HCT116 (cell line): ENCODE results near the gene FAM83F. TPM values are rescaled to one million over a fixed set of nuclear protein-coding genes. Genes with fewer than 3 reads are reported as not detected.
A peak's percentile ranks its signal among the peaks of the same experiment; 100 is the strongest.
"Not testable (repeated sequence)": the region's sequence is repeated elsewhere in the genome, so short reads cannot be mapped to it uniquely, and the experiment has no call there.

Experiments used
- ATAC-seq: fragments of 200-7000 bp; cut with Tn5 transposase; 2 replicates; pipeline ENCODE4 v1.9.1; 2020; ENCODE audit warnings: mild to moderate bottlenecking, moderate library complexity
- BruUV-seq: library from RNA; stranded (reverse); fragments of 400-500 nt; replicated peaks from 2 replicates; lab custom pipeline; 2021; lab: Mats Ljungman, UMichigan
- CTCF ChIA-PET: fragments of 300-600 bp; sonication (Branson Sonifier 250); formaldehyde crosslinking; loops from one replicate; lab custom pipeline; 2021; ENCODE audit warnings: antibody characterized with exemption; lab: Charles Lee
- POLR2A ChIA-PET: fragments of 300-600, 350-600 bp; sonication (Branson Sonifier 250); formaldehyde crosslinking; loops from one replicate; lab custom pipeline; 2021; ENCODE audit warnings: antibody characterized with exemption; lab: Charles Lee
- RAD21 ChIA-PET, 2 experiments: fragments of 300-600 bp; sonication (Branson Sonifier 250); formaldehyde crosslinking; loops; one replicate each; lab custom pipeline; 2023; ENCODE audit warnings: low total read pairs in 2 of 2; ENCODE audit not compliant: uncharacterized antibody in 2 of 2, unreplicated experiment in 2 of 2, low non-redundant PET in 1 of 2; lab: Charles Lee
- DNase-seq: peaks from one replicate; pipeline ENCODE4 v3.0.0-alpha.2; 2010; ENCODE audit warnings: low read depth, low spot score
- H2AFZ ChIP-seq: fragments of 200-600 bp; shearing (Covaris generic), sonication (generic); 2 replicates; pipeline ENCODE4 v1.6.1; 2017; ENCODE audit warnings: low read depth, mixed run types, mixed read lengths, antibody characterized with exemption, low read length; ENCODE audit not compliant: poor library complexity, severe bottlenecking
- H3K27ac ChIP-seq: 2 replicates; pipeline ENCODE4 v1.5.1; 2012; ENCODE audit warnings: low read depth, low read length
- H3K27me3 ChIP-seq: fragments of 200-600 bp; sonication (generic); 2 replicates; pipeline ENCODE4 v1.6.1; 2016; ENCODE audit warnings: mixed run types, low read length, mixed read lengths; ENCODE audit not compliant: insufficient read depth
- H3K36me3 ChIP-seq, 2 experiments: fragments of 200-500 bp in 1 of 2; fragments of 200-600 bp in 1 of 2; sonication (Bioruptor generic) in 1 of 2; sonication (generic) in 1 of 2; 2 replicates each; pipeline versions ENCODE4 v1.5.1 to v1.6.1; 2014 to 2016; ENCODE audit warnings: low read length in 2 of 2, inconsistent platforms in 1 of 2, mixed read lengths in 1 of 2, mixed run types in 1 of 2; ENCODE audit not compliant: insufficient read depth in 2 of 2, control insufficient read depth in 1 of 2
- H3K4me1 ChIP-seq, 2 experiments: fragments of 200-600 bp in 1 of 2; sonication (generic) in 1 of 2; 2 replicates each; pipeline versions ENCODE4 v1.5.1 to v1.6.1; 2012 to 2017; ENCODE audit warnings: low read length in 2 of 2, inconsistent platforms in 1 of 2, mild to moderate bottlenecking in 1 of 2, mixed read lengths in 1 of 2, mixed run types in 1 of 2, moderate library complexity in 1 of 2; ENCODE audit not compliant: insufficient read depth in 2 of 2, control insufficient read depth in 1 of 2
- H3K4me2 ChIP-seq: fragments of 200-600 bp; sonication (generic); 2 replicates; pipeline ENCODE4 v1.6.1; 2017; ENCODE audit warnings: mixed run types, low read length, mixed read lengths
- H3K4me3 ChIP-seq, 2 experiments: fragments of 200-600 bp in 1 of 2; sonication (generic) in 1 of 2; replicated peaks in 1 of 2; 2 replicates each; pipeline ENCODE4 v1.5.1; 2011 to 2016; ENCODE audit warnings: low read length in 2 of 2, control low read depth in 1 of 2, low read depth in 1 of 2, mild to moderate bottlenecking in 1 of 2, mixed read lengths in 1 of 2, mixed run types in 1 of 2
- H3K79me2 ChIP-seq: fragments of 200-600 bp; sonication (generic); 2 replicates; pipeline ENCODE4 v1.6.1; 2017; ENCODE audit warnings: mild to moderate bottlenecking, mixed run types, low read length, moderate library complexity, mixed read lengths; ENCODE audit not compliant: insufficient read depth
- H3K9ac ChIP-seq: fragments of 200-600 bp; sonication (generic); 2 replicates; pipeline ENCODE4 v1.6.1; 2016; ENCODE audit warnings: low read length, mixed read lengths
- H3K9me2 ChIP-seq: fragments of 200-600 bp; sonication (generic), shearing (Covaris generic); 2 replicates; pipeline ENCODE4 v1.6.1; 2017; ENCODE audit warnings: mixed run types, mild to moderate bottlenecking, moderate library complexity; ENCODE audit not compliant: insufficient read depth
- H3K9me3 ChIP-seq, 2 experiments: fragments of 200-500 bp in 1 of 2; fragments of 200-600 bp in 1 of 2; sonication (Bioruptor generic) in 1 of 2; sonication (generic) in 1 of 2; 2 replicates each; pipeline ENCODE4 v1.6.1; 2014 to 2017; ENCODE audit warnings: low read length in 2 of 2, mixed read lengths in 2 of 2, inconsistent platforms in 1 of 2, low read depth in 1 of 2, mild to moderate bottlenecking in 1 of 2, mixed run types in 1 of 2, moderate library complexity in 1 of 2; ENCODE audit not compliant: control insufficient read depth in 1 of 2, insufficient read depth in 1 of 2
- H4K20me1 ChIP-seq: fragments of 200-600 bp; sonication (generic), shearing (Covaris generic); 2 replicates; pipeline ENCODE4 v1.6.1; 2017; ENCODE audit warnings: mixed run types, mild to moderate bottlenecking, moderate library complexity; ENCODE audit not compliant: insufficient read depth
- CTCF ChIP-seq, 3 experiments: fragments of 200-600 bp in 1 of 3; sonication (generic) in 1 of 3; IDR thresholded peaks in 2 of 3; conservative IDR thresholded peaks in 1 of 3; 2 replicates each; pipeline ENCODE4 v1.5.1; 2012 to 2017; ENCODE audit warnings: low read depth in 2 of 3, low read length in 2 of 3, antibody characterized with exemption in 1 of 3, borderline replicate concordance in 1 of 3, control low read depth in 1 of 3, mild to moderate bottlenecking in 1 of 3, mixed read lengths in 1 of 3, mixed run types in 1 of 3, moderate library complexity in 1 of 3; ENCODE audit not compliant: insufficient read depth in 1 of 3
- EGR1 ChIP-seq: IDR thresholded peaks from 2 replicates; pipeline ENCODE4 v1.6.1; 2012; ENCODE audit warnings: low read depth
- RAD21 ChIP-seq: IDR thresholded peaks from 2 replicates; pipeline ENCODE4 v1.6.1; 2012; ENCODE audit warnings: low read depth, mild to moderate bottlenecking
- intact Hi-C: fragments of 100-400 bp; cut with micrococcal nuclease; formaldehyde crosslinking; loops from 2 replicates; pipeline ENCODE4 v1.10.0; 2022
- total RNA-seq: library from RNA; stranded (reverse); gene quantifications from one replicate; pipeline ENCODE4 v1.2.1, GENCODE V29; 2021; ENCODE audit not compliant: unreplicated experiment

Gene FAM83F
- total RNA-seq, 1 experiment from 2014 or later: 24.5 TPM

- intact Hi-C loops: loop anchor here (1.0 to 2.0 kb wide), 4 partner anchors 92 to 490 kb away; no protein-coding TSS in a partner anchor
Measured at GRCh38 chr22:40024201-40025061, 29.7 kb downstream of the FAM83F start.

DNA sequence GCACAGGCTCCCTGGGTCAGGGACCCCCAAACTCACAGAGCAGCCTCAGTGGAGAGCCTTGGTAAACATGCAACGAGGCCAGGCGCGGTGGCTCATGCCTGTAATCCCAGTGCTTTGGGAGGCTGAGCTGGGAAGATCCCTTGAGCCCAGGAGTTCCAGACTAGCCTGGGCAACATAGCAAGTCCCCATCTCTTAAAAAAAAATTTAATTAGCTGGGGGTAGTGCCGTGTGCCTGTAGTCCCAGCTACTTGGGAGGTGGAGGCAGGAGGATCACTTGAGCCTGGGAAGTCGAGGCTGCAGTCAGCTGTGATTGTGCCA is 30.3 kb downstream of the FAM83F start:
- H3K79me2 ChIP-seq, H3K4me2 ChIP-seq, H3K9ac ChIP-seq, H3K27me3 ChIP-seq, H2AFZ ChIP-seq, H3K9me2 ChIP-seq, H3K4me1 ChIP-seq, H3K4me3 ChIP-seq, H3K9me3 ChIP-seq, H4K20me1 ChIP-seq, H3K36me3 ChIP-seq, DNase-seq, H3K27ac ChIP-seq, BruUV-seq: not testable (repeated sequence)
- RAD21 ChIA-PET: interaction anchor here (0.8 to 1.5 kb wide), 7 partner anchors 92 to 490 kb away, joined by 3 to 5 read pairs (median 4); no protein-coding TSS in a partner anchor
- POLR2A ChIA-PET: interaction anchor here (1.1 kb wide), 1 partner anchor 19 kb away, joined by 3 read pairs; no protein-coding TSS in a partner anchor
- intact Hi-C loops: loop anchor here (2.0 kb wide), 2 partner anchors 402 to 482 kb away; no protein-coding TSS in a partner anchor
- peak; percentile 10; the same call in 1 of the 2 replicates for ATAC-seq
- CTCF ChIA-PET: interaction anchor here (0.9 to 2.8 kb wide), 25 partner anchors 11 to 531 kb away, joined by 3 to 19 read pairs (median 5); partner anchors contain the start of genes FAM83F, RPS19BP1 and TMA7B

More at GRCh38 chr22:40024201-40025061, 29.7 kb downstream of the FAM83F start:
- H3K4me2 ChIP-seq: no peak overlapping the region
- CTCF ChIA-PET: interaction anchor here (0.9 to 2.8 kb wide), 25 partner anchors 12 to 530 kb away, joined by 3 to 19 read pairs (median 5); partner anchors contain the start of genes FAM83F, RPS19BP1 and TMA7B
- H4K20me1 ChIP-seq: no peaks in the 10 kb centered on the region
- no peak overlapping the region for H2AFZ ChIP-seq
- no peaks in the 10 kb centered on the region for H3K9me3 ChIP-seq
- H3K9me2 ChIP-seq: no peaks in the 10 kb centered on the region
- H3K27ac ChIP-seq: no peak overlapping the region
- H3K9ac ChIP-seq: no peak overlapping the region
- H3K4me3 ChIP-seq: no peak overlapping the region
- H3K4me1 ChIP-seq: no peaks in the 10 kb centered on the region
- H3K36me3 ChIP-seq: peaks cover 0 to 5% of the 10 kb centered on the region in 2 experiments; a peak in 3 of 4 replicates
- no TSS peak for BruUV-seq
- TF ChIP-seq EGR1 (no peak), RAD21 (peak; percentile 94), CTCF (IDR thresholded peaks at IDR 0.05 in 2 of 3, conservative IDR thresholded peaks at IDR 0.05 in 1 of 3; ENCODE audit: borderline replicate concordance in 1 of 3, insufficient read depth in 1 of 3, low read depth in 2 of 3, low read length in 2 of 3) (peak; percentile 87 to 90 (median 89))
- no peaks in the 10 kb centered on the region for H3K79me2 ChIP-seq
- RAD21 ChIA-PET: interaction anchor here (0.8 to 1.5 kb wide), 8 partner anchors 91 to 495 kb away, joined by 3 to 5 read pairs (median 4); no protein-coding TSS in a partner anchor
- POLR2A ChIA-PET: interaction anchor here (1.1 kb wide), 1 partner anchor 20 kb away, joined by 3 read pairs; no protein-coding TSS in a partner anchor
- peak; percentile 91 for ATAC-seq
- peak; percentile 24 for DNase-seq
- H3K27me3 ChIP-seq: no peaks in the 10 kb centered on the region
